Measurements from ENCODE around the gene DGKE. TPM values are rescaled to one million over a fixed set of nuclear protein-coding genes. Genes with fewer than 3 reads are reported as not detected.

Gene DGKE
- total RNA-seq, 1 experiment from 2014 or later = 10.0 TPM

GRCh38 chr17:56810343-56810742 is 23.6 kb upstream of the DGKE start:
- intact Hi-C loops (cut with micrococcal nuclease; ENCODE audit: unreplicated experiment) = no loop called here
- no peaks in the 10 kb centered on the region for H3K27me3 ChIP-seq (replicated peaks; ENCODE audit: insufficient read depth, low read depth, low read length, poor library complexity)
- ChIA-PET CTCF (no interaction called here), POLR2A (ENCODE audit: low non-redundant PET) (no interaction called here)
- no peaks in the 10 kb centered on the region for H3K36me3 ChIP-seq (ENCODE audit: insufficient read depth, low read length, poor library complexity, severe bottlenecking)
- DNase-seq (ENCODE audit: low spot score) = no peak
- TF ChIP-seq, protein P1, sequence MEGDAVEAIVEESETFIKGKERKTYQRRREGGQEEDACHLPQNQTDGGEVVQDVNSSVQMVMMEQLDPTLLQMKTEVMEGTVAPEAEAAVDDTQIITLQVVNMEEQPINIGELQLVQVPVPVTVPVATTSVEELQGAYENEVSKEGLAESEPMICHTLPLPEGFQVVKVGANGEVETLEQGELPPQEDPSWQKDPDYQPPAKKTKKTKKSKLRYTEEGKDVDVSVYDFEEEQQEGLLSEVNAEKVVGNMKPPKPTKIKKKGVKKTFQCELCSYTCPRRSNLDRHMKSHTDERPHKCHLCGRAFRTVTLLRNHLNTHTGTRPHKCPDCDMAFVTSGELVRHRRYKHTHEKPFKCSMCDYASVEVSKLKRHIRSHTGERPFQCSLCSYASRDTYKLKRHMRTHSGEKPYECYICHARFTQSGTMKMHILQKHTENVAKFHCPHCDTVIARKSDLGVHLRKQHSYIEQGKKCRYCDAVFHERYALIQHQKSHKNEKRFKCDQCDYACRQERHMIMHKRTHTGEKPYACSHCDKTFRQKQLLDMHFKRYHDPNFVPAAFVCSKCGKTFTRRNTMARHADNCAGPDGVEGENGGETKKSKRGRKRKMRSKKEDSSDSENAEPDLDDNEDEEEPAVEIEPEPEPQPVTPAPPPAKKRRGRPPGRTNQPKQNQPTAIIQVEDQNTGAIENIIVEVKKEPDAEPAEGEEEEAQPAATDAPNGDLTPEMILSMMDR (conservative IDR thresholded peaks at IDR 0.05; ENCODE audit: low read depth, low read length) = no peak
- TF ChIP-seq EZH2 (IDR thresholded peaks at IDR 0.05; ENCODE audit: borderline replicate concordance, low read depth, low read length, poor library complexity, severe bottlenecking) = no peak
- BruUV-seq (replicated peaks) = no TSS peak
- no peak overlapping the region for H3K4me3 ChIP-seq (ENCODE audit: low read depth, low read length, poor library complexity, severe bottlenecking)
- H3K9me3 ChIP-seq (ENCODE audit: low read depth, low read length, poor library complexity, severe bottlenecking) = no peaks in the 10 kb centered on the region
- H3K27ac ChIP-seq (ENCODE audit: low read depth, low read length, poor library complexity, severe bottlenecking) = no peak overlapping the region
- H3K4me1 ChIP-seq (ENCODE audit: insufficient read depth, low read length, poor library complexity, severe bottlenecking) = no peaks in the 10 kb centered on the region

DNA sequence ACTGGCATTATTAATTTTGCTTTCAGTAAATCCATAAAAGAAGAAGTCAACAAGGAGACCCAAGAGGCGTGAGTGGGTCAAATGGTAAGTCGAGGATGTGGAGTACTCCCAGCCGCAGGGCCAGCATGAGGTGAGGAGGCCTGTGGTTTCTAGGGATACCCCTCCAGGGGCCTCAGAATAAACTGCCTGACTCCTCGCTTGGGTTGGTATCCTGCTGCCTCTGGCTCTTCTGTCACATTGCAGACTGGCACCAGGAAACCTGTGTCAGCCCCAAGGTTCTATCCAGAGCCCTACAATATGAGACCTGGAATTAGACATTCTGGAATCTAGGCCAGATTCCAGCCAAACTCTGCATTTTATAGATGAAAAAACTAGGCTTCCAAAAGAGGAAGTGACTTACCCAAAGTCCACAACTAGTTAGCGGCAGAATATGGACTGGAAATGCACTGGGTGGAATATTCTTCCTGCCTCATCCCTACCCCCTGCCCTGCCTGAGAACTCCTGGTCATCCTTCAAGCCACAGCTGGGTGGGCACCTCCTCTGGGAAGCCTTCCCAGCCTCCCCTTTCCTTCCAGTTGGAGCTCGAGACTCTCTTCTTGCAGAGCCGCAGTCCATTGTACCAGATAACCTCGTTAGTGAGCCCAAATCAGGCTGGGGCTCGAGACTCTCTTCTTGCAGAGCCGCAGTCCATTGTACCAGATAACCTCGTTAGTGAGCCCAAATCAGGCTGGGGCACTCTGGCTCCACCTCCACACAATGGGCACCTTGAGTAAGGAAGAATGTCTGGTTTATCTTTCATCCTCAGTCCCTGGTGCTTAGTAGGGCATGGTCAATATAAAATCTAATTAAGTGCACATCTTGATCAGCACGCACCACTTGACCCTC is 22.8 kb upstream of the DGKE start:
- intact Hi-C loops (cut with micrococcal nuclease; ENCODE audit: unreplicated experiment) = no loop called here
- no peaks in the 10 kb centered on the region for H3K9me3 ChIP-seq (ENCODE audit: low read depth, low read length, poor library complexity, severe bottlenecking)
- DNase-seq (ENCODE audit: low spot score) = no peak
- H3K4me3 ChIP-seq (ENCODE audit: low read depth, low read length, poor library complexity, severe bottlenecking) = no peak overlapping the region
- TF ChIP-seq EZH2 (IDR thresholded peaks at IDR 0.05; ENCODE audit: borderline replicate concordance, low read depth, low read length, poor library complexity, severe bottlenecking) = no peak
- TF ChIP-seq, protein P1 (conservative IDR thresholded peaks at IDR 0.05; ENCODE audit: low read depth, low read length) = no peak
- H3K27me3 ChIP-seq (replicated peaks; ENCODE audit: insufficient read depth, low read depth, low read length, poor library complexity) = no peaks in the 10 kb centered on the region
- BruUV-seq (replicated peaks) = no TSS peak
- ChIA-PET POLR2A (ENCODE audit: low non-redundant PET) (no interaction called here), CTCF (no interaction called here)
- H3K4me1 ChIP-seq (ENCODE audit: insufficient read depth, low read length, poor library complexity, severe bottlenecking) = no peaks in the 10 kb centered on the region
- H3K36me3 ChIP-seq (ENCODE audit: insufficient read depth, low read length, poor library complexity, severe bottlenecking) = no peaks in the 10 kb centered on the region
- H3K27ac ChIP-seq (ENCODE audit: low read depth, low read length, poor library complexity, severe bottlenecking) = no peak overlapping the region

GRCh38 chr17:56812901-56813388 is 21.0 kb upstream of the DGKE start:
- POLR2A ChIA-PET (ENCODE audit: low non-redundant PET) = no interaction called here
- DNase-seq (ENCODE audit: low spot score) = no peak
- no TSS peak for BruUV-seq (replicated peaks)

More at GRCh38 chr17:56812901-56813388, 21.0 kb upstream of the DGKE start:
- Histone ChIP-seq H3K9me3 (ENCODE audit: low read depth, low read length, poor library complexity, severe bottlenecking) (no peaks in the 10 kb centered on the region), H3K36me3 (ENCODE audit: insufficient read depth, low read length, poor library complexity, severe bottlenecking) (no peaks in the 10 kb centered on the region), H3K4me1 (ENCODE audit: insufficient read depth, low read length, poor library complexity, severe bottlenecking) (no peaks in the 10 kb centered on the region), H3K4me3 (ENCODE audit: low read depth, low read length, poor library complexity, severe bottlenecking) (no peak overlapping the region), H3K27me3 (replicated peaks; ENCODE audit: insufficient read depth, low read depth, low read length, poor library complexity) (no peaks in the 10 kb centered on the region), H3K27ac (ENCODE audit: low read depth, low read length, poor library complexity, severe bottlenecking) (no peak overlapping the region)
- intact Hi-C loops (cut with micrococcal nuclease; ENCODE audit: unreplicated experiment) = no loop called here
- TF ChIP-seq, protein P1 (conservative IDR thresholded peaks at IDR 0.05; ENCODE audit: low read depth, low read length) = no peak
- TF ChIP-seq EZH2 (IDR thresholded peaks at IDR 0.05; ENCODE audit: borderline replicate concordance, low read depth, low read length, poor library complexity, severe bottlenecking) = no peak
- CTCF ChIA-PET = no interaction called here

Data from A673 (cell line).